Measurements from ENCODE around the gene CSK.

The CSK gene

DNA sequence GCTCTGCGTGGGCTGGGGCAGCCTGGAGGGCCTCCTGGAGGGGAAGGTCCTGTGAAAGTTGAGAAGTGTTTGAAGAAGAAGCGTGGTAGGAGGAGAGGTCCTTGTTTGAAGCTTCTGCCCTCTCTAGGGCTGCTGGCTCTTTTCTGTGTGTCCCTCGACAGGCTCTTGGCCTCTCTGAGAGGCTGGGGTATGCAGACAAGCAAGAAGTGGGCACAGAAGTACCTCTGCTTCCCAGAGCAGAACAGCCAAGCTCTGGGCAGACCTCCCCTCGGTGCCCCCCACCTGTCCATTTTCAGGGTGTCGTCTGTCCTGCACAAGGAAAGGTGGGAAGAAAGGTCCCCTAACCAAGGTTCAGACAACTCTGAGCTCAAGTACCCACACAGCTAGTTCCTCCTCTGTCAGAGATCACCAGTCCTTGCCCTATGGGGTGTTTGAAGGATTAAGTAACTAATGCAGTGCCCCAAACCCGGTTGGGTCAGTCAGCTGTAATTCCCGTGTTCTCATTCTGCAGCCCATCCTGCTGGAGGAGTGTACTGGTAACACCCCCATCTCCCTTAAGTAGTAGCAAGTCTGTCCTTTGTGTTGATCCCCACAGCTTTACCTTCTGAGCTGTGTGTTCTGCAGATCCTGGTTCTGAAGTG is 6.3 kb downstream of the CSK start:
- no peak for DNase-seq

DNA sequence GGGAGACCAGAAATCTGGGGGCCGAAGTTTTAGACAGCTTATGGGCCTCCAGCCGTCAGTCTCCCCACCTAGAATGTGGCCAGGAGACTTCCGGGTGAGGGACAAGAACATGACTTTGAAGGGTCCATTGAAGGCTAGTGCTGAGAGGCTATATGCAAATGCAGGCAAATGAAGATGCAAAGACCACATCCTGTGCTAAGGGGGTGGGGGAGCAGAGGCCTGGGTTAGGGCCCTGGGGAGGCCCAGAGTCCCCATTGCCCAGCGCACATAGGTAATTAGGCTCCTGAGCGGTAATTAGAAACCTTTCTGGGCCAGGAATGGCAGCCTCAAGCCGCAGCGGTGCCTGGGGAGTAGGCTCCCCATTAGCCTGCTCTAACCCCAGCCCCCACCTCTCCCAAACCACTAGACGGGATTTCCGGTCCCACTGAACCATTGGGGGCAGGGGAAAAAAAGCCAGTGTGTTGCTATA is 6.8 kb downstream of the CSK start:
- no peak for DNase-seq

DNA sequence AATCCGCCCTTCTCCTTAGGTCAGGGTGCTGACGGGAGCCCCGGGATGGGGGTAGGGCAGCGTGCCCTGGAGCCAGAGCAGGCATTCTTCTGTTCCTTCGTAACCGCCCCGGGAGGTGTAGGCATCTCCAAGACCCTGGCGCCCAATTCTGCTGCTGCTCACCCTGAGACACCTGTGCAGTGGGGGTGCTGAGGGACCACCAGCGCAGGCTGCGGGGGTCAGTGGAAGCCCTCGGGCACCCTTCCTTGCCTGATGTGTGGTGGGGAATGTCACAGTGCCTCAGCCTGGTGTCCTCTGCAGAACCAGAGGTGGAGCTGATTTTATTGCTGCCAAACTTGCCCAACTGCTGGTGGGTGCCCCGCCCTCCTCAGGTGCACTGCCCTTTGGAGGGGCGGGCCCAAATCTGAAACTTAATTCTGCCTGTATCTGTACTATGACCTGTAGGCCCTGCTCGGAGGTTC is 7.3 kb downstream of the CSK start:
- no peak for DNase-seq

DNA sequence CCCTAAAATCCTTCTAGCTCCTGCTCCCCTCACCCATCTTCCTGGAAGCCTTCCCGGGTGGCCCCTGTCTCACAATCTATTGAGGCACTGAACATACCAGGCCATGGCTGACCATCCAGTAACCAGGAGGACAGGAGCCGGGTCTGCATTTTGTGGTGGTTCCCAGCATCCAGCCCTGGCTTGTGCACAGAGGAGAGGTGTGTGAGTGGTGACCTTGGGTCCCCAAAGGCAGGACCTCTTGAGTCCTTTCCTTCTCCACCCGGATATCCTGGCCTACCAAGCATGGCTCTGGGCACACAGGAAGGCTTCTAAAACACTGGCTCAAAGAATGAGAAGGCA is 7.8 kb downstream of the CSK start:
- no peak for DNase-seq

DNA sequence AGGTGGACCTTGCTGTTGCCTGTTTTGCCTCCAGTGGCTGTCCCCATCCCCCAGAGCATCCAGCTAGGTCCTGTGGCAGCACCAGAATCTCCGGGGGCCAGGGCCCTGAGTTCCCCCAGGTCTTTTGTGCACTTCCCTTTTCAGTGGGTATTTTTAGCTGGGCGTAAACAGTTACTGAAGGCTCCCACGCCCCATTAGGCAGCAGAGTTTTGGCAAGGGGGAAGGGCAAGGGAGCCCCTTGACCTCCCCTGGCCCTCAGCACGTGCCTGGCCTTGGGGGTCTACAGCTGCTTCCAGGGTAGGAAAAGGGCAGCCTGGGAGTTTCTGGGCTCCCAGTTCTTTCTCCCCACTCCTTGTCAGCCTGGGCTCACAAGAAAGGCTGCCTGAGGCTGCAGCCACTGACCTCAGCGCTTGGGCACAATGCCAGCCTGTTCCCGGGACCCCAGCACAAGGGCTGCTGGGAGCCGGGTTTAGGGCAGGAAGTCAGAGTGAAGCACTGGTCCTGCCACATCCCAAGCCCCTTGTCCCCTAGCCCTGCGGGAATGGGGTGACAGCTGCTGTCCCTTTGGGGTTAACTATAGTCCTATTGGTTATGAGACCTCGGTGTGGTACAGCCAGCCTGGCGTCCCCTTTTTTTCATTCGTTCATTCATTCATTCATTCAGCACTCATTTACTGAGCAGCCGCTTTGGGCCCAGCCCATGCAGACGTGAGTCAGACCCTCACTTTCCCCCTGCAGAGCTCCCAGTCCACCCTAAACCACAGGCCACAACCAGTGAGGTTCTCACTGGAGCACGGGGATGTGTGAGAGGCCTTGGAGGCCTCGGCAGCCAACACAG is 8.4 kb downstream of the CSK start:
- no peak for DNase-seq

DNA sequence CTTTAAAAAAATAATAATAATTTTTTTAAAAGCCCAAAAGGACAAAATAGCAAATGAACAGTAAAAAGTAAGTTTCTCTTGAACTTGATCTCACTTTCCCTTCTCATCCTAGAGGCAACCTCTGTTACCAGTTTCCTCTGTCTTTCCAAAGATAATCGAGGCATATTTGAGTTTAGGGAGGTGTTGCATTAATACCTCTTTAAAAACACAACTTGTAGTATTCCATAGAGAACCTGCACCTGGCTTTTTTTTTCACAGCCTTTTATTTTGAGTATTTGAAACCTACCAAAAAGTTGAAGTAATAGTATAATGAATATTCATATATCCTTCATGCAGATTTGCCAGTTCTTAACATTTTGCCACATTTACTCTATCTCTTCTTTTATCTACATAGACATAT is 9.1 kb downstream of the CSK start:
- no peak for DNase-seq

DNA sequence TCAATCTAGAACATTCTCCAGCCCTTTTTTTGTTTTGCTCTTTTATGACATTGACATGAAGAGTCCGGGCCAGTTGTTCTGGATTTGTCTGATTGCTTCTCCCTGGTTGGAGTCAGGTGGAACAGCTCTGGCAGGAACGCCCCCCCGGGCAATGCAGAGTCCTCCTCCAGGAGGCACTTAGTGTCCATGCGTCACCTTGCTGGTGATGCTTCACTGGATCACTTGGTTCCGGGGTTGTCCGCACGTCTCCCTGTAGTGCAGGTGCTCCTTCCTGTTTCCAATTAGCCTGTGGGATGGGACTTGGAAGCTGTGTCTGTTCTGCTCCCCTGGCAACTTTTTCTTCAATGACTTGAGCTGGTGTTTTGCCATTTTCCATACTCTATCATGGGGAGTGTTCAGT is 9.8 kb downstream of the CSK start:
- DNase-seq = no peak

DNA sequence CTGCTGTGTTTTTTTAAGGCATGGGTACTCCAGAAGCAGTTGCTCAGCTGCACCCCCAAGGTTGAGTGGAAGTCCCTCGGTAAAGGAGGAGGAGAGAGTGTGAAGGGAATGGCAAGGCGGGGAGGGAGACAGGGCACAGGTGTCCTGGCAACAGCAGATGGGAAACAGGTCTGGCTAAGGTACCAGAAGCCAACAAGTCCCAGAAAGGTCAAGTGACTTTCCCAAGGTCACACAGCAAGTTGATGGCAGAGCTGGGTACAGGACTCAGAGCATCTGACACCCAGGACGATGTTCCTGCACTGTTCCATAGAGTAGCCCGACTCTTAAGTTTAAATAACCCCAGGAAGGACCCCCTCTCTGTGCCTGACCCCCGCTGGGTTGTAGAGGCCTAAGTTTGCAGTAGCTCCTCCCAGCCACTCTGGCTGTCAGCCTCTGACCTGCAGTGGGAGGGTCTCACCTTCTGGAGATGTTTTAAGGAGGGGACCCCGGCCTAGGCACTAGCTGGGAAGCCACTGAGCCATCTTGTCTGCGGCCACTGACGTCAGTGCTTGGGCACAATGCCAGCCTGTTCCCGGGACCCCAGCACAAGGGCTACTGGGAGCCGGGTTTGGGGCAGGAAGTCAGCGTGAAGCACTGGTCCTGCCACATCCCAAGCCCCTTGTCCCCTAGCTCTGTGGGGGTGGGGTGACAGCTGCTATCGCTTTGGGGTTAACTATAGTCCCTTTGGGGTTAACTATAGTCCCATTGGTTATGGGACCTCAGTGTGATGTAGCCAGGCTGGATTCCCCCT is 10.5 kb downstream of the CSK start:
- DNase-seq = no peak

DNA sequence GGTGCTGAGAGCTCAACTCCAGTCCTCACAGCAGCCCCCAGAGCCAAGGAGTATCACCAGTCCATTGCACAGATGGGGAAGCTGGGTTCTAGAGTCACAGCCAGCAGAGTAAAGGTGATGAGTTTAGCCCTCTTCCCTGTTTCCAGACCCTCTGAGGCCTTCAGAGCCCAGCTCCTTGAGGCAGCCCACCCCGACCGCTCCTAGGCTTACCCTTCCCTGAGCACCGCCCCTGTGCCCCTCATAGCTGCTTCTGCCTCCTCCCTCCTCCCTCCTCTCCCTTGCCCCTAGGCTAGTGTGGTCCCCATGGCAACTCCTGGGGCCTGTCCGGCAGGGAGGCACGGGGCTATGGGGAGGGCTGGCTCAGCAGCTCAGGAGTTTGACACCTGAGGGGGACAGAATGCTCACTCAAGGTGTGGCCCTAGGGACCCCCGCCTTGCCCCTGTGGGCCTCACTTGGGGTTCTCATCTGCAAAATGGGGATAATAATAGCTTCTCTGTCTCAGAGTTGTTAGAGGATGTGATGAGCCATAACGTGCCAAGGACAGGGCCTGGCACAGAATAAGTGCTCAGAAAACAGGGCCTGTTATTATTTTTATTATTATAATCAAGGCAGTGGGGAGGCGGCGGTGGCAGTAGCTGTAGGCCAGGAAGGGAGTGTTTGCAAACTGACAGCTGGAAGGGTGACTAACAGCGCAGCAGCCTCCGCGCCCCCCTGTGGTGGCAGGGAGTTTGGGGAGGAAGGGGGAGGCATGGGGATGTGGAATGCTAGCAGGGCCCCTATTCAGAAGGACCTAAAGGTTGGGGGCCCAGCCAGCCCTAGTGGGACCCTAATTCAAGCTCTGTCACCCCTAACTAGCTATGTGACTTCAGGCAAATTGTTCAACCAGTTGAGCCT is 11.5 kb downstream of the CSK start:
- DNase-seq = no peak

DNA sequence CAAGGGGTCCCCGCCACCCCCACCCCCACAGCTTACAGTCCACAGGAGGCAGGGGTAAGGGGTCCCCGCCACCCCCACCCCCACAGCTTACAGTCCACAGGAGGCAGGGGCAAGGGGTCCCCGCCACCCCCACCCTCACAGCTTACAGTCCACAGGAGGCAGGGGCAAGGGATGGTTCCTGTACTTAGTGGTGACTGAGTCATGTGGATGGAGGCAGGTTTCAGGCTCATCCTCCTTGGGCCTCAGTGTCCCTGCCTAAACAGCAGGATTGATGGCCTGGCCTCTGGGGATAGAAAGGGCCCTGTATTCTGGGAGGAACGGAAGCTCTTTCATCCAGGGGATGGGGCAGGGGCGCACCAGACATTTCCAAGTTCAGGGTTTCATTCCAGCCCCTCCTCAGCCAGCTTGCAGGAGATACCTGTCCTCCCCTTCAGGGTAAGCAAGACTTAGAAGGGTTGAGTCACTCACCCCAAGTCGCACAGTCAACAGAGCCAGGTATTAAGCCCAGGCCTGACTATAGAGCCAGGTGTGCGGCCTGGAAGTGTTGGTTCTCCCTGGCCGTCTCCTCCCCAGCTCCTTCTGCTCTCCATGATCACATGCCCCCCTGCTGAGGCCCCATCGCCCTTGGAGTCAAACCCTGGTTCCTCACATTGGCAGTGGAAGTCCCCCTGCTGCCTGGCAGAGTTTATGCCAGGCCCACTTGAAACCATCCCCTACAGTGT is 12.5 kb downstream of the CSK start:
- no peak for DNase-seq

DNA sequence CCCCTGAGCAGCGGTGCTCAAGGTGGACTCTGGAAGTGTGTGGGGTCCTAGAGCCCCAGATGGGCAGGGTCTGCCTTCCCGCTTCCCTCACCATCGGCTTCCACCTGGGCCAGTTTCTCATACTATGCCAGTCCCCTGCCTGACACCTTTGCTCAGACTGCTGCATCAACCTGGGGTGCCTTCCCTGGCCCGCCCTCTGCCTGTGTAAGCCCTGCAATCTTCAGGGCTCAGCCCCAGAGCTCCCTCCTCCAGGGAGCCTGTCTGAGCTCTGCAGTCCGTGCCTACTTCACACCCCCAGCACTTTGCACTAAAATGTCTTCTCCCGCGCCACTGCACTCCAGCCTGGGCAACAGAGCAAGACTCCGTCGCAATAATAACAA is 13.1 kb downstream of the CSK start:
- no peak for DNase-seq

DNA sequence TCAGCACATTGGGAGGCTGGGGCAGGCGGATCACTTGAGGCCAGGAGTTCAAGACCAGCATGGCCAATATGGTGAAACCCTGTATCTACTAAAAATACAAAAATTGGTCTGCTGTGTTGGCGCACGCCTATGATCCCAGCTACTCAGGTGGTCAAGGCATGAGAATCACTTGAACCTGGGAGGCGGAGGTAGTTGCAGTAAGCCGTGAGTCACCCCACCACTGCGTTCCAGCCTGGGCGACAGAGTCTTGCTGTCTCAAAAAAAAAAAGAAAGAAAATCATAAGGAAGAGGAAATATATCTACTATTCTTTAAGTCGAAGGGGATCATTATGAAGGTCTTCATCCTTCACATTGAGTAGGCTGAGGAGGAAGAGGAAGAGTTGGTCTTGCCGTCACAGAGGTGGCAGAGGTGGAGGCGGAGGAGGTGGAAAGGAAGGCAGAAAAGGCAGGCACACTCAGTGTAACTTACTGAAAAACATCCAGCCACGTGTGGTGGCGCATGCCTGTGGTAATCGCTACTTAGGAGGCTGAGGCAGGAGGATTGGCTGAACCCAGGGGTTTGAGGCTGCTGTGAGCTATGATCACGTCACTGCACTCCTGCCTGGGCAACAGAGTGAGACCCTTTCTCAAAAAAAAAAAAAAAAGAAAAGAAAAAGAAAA is 14.2 kb downstream of the CSK start:
- no peak for DNase-seq

DNA sequence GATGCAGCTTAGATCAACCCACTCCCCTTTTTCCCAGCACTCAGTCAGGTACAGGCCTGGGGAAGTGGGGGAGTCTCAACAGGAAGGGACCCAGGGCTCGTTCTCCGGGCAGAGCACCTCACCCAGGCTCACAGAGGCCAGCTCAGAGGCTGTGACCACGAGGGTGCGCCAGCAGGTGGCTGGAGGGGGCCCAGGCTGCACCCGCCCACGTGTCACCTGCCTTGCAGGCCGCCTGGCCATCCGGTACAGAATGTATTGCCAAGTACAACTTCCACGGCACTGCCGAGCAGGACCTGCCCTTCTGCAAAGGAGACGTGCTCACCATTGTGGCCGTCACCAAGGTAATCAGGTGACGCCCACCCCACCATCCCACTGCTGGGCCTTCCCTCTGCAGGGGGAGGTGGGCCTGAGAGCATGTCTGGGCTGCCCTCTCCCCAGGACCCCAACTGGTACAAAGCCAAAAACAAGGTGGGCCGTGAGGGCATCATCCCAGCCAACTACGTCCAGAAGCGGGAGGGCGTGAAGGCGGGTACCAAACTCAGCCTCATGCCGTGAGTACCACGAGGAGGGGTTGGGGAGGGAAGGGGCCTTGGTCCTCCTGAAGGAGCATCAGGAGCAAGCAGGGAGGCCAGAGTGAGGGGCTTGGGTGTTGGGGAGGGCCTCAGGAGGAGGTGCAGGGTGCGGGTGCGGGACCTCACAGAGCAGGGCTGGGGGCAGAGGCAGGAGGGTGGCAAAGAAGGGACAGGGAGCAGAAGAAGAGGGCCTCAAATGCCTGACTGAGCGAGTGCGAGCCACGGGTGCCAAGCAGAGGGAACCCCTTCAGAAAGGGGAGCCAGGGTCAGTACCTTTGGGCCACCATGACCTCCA is 16.7 kb downstream of the CSK start:
- DNase-seq = no peak

DNA sequence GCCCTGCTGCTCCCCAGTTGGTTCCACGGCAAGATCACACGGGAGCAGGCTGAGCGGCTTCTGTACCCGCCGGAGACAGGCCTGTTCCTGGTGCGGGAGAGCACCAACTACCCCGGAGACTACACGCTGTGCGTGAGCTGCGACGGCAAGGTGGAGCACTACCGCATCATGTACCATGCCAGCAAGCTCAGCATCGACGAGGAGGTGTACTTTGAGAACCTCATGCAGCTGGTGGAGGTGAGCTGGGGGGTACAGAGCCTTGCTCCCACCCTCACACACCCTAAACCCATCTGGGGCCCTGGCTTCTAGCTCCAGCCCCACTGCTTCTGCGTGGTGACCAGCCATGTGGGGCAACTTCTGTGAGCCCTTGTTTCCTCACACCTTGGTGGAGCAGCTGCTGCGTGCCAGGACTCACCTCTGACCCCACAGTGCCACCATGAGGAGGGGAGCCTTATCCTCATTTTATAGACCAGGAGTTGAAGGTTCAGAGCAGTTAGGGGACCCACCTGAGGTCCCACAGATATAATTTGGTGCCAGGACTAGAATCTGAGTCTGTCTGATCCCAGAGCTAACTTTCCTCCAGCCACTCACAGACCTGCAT is 17.5 kb downstream of the CSK start:
- no peak for DNase-seq

DNA sequence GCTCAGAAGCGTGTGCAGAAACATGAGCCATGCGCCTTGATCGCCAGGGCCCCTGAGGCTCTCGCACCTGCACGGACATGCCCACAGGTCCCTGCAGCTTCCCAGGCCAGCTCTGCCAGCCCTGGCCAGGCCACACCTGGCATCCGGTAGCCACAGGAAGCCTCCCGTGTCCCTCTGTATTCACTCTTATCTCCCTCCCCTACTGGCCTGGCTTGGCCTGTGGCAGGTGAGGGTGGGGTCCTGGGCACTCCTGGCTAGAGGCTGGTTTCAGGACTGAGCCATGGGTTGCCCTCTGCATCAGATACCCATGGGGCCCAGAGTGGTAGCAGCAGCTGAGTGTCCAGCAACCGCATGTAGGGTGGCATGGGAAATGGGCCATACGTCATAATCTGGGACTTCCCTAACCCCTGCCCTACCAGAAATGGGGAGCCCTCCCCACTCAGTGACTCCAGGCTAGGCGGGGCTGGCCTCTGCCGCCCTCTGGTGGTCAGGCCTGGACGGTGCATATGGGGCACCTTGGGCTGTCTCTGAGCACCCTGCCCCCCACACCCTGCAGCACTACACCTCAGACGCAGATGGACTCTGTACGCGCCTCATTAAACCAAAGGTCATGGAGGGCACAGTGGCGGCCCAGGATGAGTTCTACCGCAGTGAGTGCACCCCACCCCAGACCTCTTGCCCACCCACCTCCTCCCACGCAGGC is 18.1 kb downstream of the CSK start:
- DNase-seq = no peak

DNA sequence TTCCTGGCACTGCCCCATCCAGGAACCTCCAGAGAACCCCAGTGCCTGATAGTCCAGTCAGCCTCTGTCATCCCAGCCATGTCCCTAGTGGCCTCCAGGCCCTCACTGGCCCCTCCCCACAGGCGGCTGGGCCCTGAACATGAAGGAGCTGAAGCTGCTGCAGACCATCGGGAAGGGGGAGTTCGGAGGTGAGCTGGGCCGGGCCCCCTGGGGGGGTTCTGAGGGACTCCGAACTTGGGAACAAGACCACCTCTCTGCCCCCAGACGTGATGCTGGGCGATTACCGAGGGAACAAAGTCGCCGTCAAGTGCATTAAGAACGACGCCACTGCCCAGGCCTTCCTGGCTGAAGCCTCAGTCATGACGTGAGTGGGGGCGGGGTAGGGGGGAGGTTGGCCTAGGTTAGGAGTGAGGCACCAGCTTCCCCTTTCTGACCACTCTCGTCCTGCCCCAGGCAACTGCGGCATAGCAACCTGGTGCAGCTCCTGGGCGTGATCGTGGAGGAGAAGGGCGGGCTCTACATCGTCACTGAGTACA is 18.7 kb downstream of the CSK start:
- no peak for DNase-seq

DNA sequence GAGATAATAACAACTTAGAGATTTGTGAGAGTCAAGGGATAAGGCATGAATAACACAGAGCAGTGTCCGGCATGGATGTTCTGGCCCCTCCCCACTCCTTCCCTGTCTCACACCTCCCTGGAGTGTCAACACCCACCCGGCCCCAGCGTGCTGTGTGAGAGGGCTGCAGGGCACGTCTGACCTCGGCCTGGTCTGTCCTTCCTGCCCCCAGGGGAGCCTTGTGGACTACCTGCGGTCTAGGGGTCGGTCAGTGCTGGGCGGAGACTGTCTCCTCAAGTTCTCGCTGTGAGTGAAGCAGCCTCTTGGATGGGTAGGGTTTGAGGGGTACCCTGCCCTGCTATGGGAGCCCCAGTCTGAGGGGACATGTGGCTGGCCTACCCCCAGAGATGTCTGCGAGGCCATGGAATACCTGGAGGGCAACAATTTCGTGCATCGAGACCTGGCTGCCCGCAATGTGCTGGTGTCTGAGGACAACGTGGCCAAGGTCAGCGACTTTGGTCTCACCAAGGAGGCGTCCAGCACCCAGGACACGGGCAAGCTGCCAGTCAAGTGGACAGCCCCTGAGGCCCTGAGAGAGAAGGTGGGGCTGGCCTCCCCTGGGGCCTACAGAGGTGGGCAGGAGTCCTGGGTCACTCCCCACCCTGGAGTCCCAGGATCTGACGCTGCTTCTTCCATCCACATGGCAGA is 19.6 kb downstream of the CSK start:
- DNase-seq = no peak

DNA sequence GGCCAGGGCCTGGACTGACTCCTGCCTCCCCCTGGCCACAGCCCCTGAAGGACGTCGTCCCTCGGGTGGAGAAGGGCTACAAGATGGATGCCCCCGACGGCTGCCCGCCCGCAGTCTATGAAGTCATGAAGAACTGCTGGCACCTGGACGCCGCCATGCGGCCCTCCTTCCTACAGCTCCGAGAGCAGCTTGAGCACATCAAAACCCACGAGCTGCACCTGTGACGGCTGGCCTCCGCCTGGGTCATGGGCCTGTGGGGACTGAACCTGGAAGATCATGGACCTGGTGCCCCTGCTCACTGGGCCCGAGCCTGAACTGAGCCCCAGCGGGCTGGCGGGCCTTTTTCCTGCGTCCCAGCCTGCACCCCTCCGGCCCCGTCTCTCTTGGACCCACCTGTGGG is 20.4 kb downstream of the CSK start:
- DNase-seq = no peak

All from DMS79 (cell line).